ENCODE data around the gene MYH15. TPM values are rescaled to one million over a fixed set of nuclear protein-coding genes. Genes with fewer than 3 reads are reported as not detected.

MYH15 gene
- total RNA-seq, 1 donor from 2014 or later = 0.05 TPM

DNA sequence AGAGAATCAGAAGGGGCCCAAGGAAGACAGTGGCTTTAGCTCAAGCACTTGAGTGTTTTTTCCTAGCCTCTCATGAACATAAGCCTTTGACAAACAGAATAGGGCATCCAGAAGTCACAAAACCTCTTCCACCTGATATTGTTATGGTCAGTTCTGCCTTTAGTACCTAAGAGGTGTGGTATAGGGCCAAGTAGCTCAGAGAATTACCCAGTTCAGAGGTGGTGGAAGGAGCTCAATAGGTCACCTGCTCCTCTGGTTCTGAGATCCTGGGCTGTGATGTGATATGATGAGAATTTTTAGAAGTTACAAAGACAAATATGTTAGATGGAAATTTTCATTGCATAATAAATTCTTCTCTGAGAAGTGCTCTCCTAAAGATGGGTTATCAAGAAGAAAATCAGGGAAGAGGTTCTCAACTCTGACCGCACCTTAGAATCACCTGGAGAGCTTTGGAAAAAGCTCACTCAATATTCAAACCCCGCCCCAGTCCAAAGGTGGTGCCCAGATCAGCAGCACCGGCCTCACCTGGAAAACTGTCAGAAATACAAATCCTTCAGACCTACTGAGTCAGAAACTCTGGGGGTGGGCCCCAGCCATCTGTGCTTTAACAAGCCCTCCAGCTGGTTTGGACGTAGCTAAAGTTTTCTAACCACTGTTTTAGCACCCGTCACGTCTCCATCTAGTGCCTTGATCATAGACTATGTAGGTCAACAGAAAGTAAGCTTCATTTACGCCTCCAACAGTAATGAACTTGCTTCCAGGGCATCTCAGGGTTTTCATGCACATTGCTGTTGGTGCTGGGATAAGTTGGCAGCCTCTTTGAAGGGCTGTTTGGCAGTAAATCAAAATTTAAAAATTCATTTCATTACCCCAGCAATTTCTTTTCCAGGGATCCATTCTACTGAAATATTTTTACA, 101.3 kb downstream of the MYH15 start:
- Mint-ChIP-seq H3K4me3 (ENCODE audit: unreplicated experiment) (no peak overlapping the region), H3K36me3 (ENCODE audit: unreplicated experiment) (no peaks in the 10 kb centered on the region), H3K9me3 (ENCODE audit: unreplicated experiment) (no peaks in the 10 kb centered on the region), H3K27me3 (ENCODE audit: unreplicated experiment) (no peaks in the 10 kb centered on the region), H3K4me1 (ENCODE audit: unreplicated experiment) (peaks cover 13% of the 10 kb centered on the region), H3K27ac (ENCODE audit: unreplicated experiment) (no peak overlapping the region)
- DNase-seq (ENCODE audit: extremely low spot score, unreplicated experiment) = no peak
- TF ChIP-seq, protein P1, sequence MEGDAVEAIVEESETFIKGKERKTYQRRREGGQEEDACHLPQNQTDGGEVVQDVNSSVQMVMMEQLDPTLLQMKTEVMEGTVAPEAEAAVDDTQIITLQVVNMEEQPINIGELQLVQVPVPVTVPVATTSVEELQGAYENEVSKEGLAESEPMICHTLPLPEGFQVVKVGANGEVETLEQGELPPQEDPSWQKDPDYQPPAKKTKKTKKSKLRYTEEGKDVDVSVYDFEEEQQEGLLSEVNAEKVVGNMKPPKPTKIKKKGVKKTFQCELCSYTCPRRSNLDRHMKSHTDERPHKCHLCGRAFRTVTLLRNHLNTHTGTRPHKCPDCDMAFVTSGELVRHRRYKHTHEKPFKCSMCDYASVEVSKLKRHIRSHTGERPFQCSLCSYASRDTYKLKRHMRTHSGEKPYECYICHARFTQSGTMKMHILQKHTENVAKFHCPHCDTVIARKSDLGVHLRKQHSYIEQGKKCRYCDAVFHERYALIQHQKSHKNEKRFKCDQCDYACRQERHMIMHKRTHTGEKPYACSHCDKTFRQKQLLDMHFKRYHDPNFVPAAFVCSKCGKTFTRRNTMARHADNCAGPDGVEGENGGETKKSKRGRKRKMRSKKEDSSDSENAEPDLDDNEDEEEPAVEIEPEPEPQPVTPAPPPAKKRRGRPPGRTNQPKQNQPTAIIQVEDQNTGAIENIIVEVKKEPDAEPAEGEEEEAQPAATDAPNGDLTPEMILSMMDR (IDR thresholded peaks at IDR 0.05) = no peak

DNA sequence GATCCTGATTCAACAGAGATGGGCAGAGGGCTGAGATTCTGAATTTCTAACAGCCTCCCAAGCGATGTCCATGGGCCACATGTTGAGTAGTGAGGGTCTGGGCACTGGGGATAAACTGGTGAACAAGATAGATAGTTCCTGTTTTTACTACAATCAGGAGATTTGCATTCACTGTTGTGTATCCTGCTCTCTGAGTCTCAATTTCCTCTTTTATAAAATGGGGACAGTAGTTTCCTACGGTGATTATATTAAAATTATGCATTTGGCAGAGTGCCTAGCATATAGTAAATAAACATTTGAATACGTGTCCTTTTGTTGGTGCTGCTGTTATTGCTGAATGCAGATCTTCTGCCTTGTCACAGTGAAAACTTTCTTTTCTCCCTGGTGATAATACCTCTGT, 102.5 kb downstream of the MYH15 start:
- no peak overlapping the region for H3K27ac Mint-ChIP-seq (ENCODE audit: unreplicated experiment)
- no peak for DNase-seq (ENCODE audit: extremely low spot score, unreplicated experiment)

DNA sequence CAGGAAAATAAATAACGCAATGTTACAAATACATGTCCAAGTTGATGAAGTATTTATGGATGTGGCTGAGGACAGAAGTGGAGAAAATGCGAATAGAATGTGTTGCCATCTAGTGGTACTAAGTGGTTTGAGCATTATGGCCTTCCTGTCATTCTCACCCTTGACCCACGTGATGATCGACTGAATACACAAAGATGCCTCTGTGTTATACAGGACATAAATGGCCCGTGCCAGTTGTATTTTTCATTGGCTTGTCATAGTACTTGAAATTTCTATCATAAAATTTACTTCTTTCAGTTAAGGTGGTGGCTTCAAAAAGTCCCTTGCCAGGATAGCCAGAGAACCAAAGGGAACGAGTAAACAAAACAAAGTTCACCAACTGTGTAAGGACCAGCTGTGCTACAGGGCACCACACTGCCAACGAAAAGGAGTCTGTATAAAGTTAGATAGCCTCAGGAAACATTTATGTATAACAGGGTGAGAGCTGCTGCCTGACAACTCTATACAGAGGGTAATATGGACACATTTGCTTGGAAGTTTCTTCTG, 103.7 kb downstream of the MYH15 start:
- no peaks in the 10 kb centered on the region for H3K36me3 Mint-ChIP-seq (ENCODE audit: unreplicated experiment)
- no peak overlapping the region for H3K4me3 Mint-ChIP-seq (ENCODE audit: unreplicated experiment)
- no peak overlapping the region for H3K27ac Mint-ChIP-seq (ENCODE audit: unreplicated experiment)
- no peaks in the 10 kb centered on the region for H3K9me3 Mint-ChIP-seq (ENCODE audit: unreplicated experiment)
- peaks cover 14% of the 10 kb centered on the region for H3K4me1 Mint-ChIP-seq (ENCODE audit: unreplicated experiment)
- DNase-seq (ENCODE audit: extremely low spot score, unreplicated experiment) = no peak
- H3K27me3 Mint-ChIP-seq (ENCODE audit: unreplicated experiment) = no peaks in the 10 kb centered on the region
- TF ChIP-seq, protein P1 (IDR thresholded peaks at IDR 0.05) = peak; percentile 66

More for the DNA sequence above, 102.5 kb downstream of the MYH15 start:
- Mint-ChIP-seq H3K9me3 (ENCODE audit: unreplicated experiment) (no peaks in the 10 kb centered on the region), H3K4me3 (ENCODE audit: unreplicated experiment) (no peak overlapping the region), H3K27me3 (ENCODE audit: unreplicated experiment) (no peaks in the 10 kb centered on the region), H3K4me1 (ENCODE audit: unreplicated experiment) (peaks cover 14% of the 10 kb centered on the region), H3K36me3 (ENCODE audit: unreplicated experiment) (no peaks in the 10 kb centered on the region)
- TF ChIP-seq, protein P1 (IDR thresholded peaks at IDR 0.05) = no peak

DNA sequence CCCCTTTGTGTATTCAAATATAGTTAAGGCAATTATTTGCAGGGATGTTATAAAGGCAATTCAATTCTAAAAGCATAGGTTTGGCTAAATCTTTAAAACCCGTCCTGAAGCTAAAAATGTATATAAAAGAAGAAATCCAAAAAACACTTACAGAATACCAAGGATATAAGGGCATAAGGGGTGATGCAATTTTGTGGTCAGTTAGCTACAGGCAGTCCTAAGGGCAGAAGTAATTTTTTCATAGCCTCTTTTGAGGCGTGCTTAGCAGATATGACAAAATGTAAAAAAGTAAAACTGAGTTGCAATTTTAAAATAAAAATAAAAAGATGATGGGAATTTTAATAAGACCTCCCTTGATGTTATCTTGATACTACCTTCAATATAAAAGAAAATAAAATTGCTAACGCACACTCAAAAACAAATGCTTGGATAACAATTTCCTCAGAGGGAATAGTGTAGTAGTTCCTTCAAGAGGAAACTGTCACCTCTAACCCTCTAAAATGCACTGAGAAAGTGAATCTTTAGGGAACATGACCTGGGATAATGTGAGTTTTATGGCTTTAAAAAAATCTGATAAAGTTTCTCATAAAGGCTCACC, 104.2 kb downstream of the MYH15 start:
- H3K9me3 Mint-ChIP-seq (ENCODE audit: unreplicated experiment) = no peaks in the 10 kb centered on the region
- H3K4me1 Mint-ChIP-seq (ENCODE audit: unreplicated experiment) = peaks cover 14% of the 10 kb centered on the region
- no peaks in the 10 kb centered on the region for H3K27me3 Mint-ChIP-seq (ENCODE audit: unreplicated experiment)
- no peak overlapping the region for H3K4me3 Mint-ChIP-seq (ENCODE audit: unreplicated experiment)
- H3K36me3 Mint-ChIP-seq (ENCODE audit: unreplicated experiment) = no peaks in the 10 kb centered on the region
- H3K27ac Mint-ChIP-seq (ENCODE audit: unreplicated experiment) = no peak overlapping the region
- no peak for DNase-seq (ENCODE audit: extremely low spot score, unreplicated experiment)
- TF ChIP-seq, protein P1 (IDR thresholded peaks at IDR 0.05) = no peak

DNA sequence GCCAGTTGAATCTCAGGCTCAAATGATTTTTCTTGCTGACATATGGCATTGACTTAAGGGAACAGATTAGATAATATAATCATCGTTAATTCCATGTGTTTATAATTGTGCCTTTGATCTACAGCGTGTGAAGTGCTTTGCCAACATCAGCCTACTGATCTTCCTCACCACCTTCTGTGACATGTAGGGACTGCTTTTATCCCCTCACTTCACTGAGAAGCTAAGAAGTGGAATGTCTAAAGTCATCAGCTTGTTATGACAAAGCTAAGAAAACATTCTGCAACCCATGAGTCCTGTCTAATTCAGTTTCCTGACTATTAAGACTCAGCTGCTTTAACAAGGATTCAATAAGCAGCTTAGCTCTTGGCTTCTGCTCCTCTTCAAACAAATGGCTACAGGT, 106.0 kb downstream of the MYH15 start:
- Mint-ChIP-seq H3K27me3 (ENCODE audit: unreplicated experiment) (no peaks in the 10 kb centered on the region), H3K9me3 (ENCODE audit: unreplicated experiment) (peaks cover 9% of the 10 kb centered on the region), H3K27ac (ENCODE audit: unreplicated experiment) (no peak overlapping the region), H3K4me1 (ENCODE audit: unreplicated experiment) (peaks cover 14% of the 10 kb centered on the region), H3K36me3 (ENCODE audit: unreplicated experiment) (no peaks in the 10 kb centered on the region), H3K4me3 (ENCODE audit: unreplicated experiment) (no peak overlapping the region)
- TF ChIP-seq, protein P1 (IDR thresholded peaks at IDR 0.05) = no peak
- no peak for DNase-seq (ENCODE audit: extremely low spot score, unreplicated experiment)

Data from osteocyte (in vitro differentiated cells).